Hepatocyte (in vitro differentiated cells): ENCODE data around the gene SLIT1. TPM values are rescaled to one million over a fixed set of nuclear protein-coding genes. Genes with fewer than 3 reads are reported as not detected.

ENCODE experiments used
- DNase-seq: peaks from one replicate; pipeline ENCODE4 v3.0.0-alpha.2; 2016; ENCODE audit warnings: low spot score
- H2AFZ ChIP-seq: fragments of 200-600 bp; sonication (generic); 2 replicates; pipeline ENCODE4 v1.6.0; 2016; ENCODE audit warnings: antibody characterized with exemption, mild to moderate bottlenecking
- H3K27ac ChIP-seq: fragments of 200-600 bp; sonication (generic); 2 replicates; pipeline ENCODE4 v1.5.1; 2016; ENCODE audit warnings: mild to moderate bottlenecking
- H3K27me3 ChIP-seq: fragments of 200-600 bp; sonication (generic); 2 replicates; pipeline ENCODE4 v1.6.1; 2016
- H3K36me3 ChIP-seq: fragments of 200-600 bp; sonication (generic); replicated peaks from 2 replicates; pipeline ENCODE4 v1.5.1; 2016; ENCODE audit warnings: low read depth; ENCODE audit not compliant: insufficient read depth
- H3K4me1 ChIP-seq: fragments of 200-600 bp; sonication (generic); 2 replicates; pipeline ENCODE4 v1.5.1; 2016; ENCODE audit warnings: mild to moderate bottlenecking, moderate library complexity; ENCODE audit not compliant: insufficient read depth
- H3K4me2 ChIP-seq: fragments of 200-600 bp; sonication (generic); 2 replicates; pipeline ENCODE4 v1.6.0; 2016
- H3K4me3 ChIP-seq: fragments of 200-600 bp; sonication (generic); 2 replicates; pipeline ENCODE4 v1.5.1; 2016; ENCODE audit warnings: mild to moderate bottlenecking
- H3K79me2 ChIP-seq: fragments of 200-600 bp; sonication (generic); 2 replicates; pipeline ENCODE4 v1.6.0; 2017; ENCODE audit warnings: mild to moderate bottlenecking
- H3K9me2 ChIP-seq: fragments of 200-600 bp; sonication (generic); replicated peaks from 2 replicates; pipeline ENCODE4 v1.6.0; 2017; ENCODE audit warnings: mild to moderate bottlenecking; ENCODE audit not compliant: insufficient read depth
- H3K9me3 ChIP-seq: fragments of 200-600 bp; sonication (generic); 2 replicates; pipeline ENCODE4 v1.5.1; 2016; ENCODE audit warnings: low read depth, mild to moderate bottlenecking
- H4K20me1 ChIP-seq: fragments of 200-600 bp; sonication (generic); 2 replicates; pipeline ENCODE4 v1.6.0; 2016; ENCODE audit warnings: mild to moderate bottlenecking; ENCODE audit not compliant: insufficient read depth, poor library complexity, severe bottlenecking
- CTCF ChIP-seq: fragments of 200-600 bp; sonication (generic); IDR thresholded peaks from 2 replicates; pipeline ENCODE4 v1.5.1; 2016; ENCODE audit warnings: antibody characterized with exemption, mild to moderate bottlenecking; ENCODE audit not compliant: poor library complexity
- EZH2 ChIP-seq: fragments of 200-600 bp; sonication (generic); IDR thresholded peaks from 2 replicates; pipeline ENCODE4 v1.6.1; 2016; ENCODE audit warnings: antibody characterized with exemption, mild to moderate bottlenecking, borderline replicate concordance
- EZH2phosphoT487 ChIP-seq: fragments of 200-600 bp; sonication (generic); IDR thresholded peaks from one replicate; pipeline ENCODE4 v1.6.1; 2018; ENCODE audit warnings: antibody characterized with exemption, mild to moderate bottlenecking, low read depth, moderate library complexity; ENCODE audit not compliant: unreplicated experiment, severe bottlenecking
- WGBS: methylation state at CpG from one replicate; pipeline ENCODE4 v1.1.6; 2016; ENCODE audit warnings: low lambda C conversion rate; ENCODE audit errors: missing lambda C conversion rate; 5-methylcytosine and 5-hydroxymethylcytosine counted together
- polyA plus RNA-seq: library from polyadenylated mRNA; unstranded; fragments of >200 nt; fragmentation: Nextera tagmentation; extraction: Ambion mirVana; gene quantifications from 2 replicates; pipeline ENCODE4 v1.2.1, GENCODE V29; 2016
- total RNA-seq: library from RNA; depleted of rRNA; stranded (reverse); fragments of >200 nt; gene quantifications from 2 replicates; pipeline ENCODE4 v1.2.3, GENCODE V29; 2014

The SLIT1 gene
- total and polyA plus RNA-seq, 2 experiments from 2014 or later = 0.47 to 0.65 TPM

- H3K9me2 ChIP-seq = no peaks in the 10 kb centered on the region
- no peak overlapping the region for H3K4me2 ChIP-seq
- no peak for TF ChIP-seq EZH2phosphoT487
- no peak for TF ChIP-seq CTCF
- TF ChIP-seq EZH2 = no peak
- H3K36me3 ChIP-seq = no peaks in the 10 kb centered on the region
- peaks cover 6% of the 10 kb centered on the region for H3K27me3 ChIP-seq
- H3K27ac ChIP-seq = no peak overlapping the region
- H3K79me2 ChIP-seq = no peaks in the 10 kb centered on the region
- H3K4me1 ChIP-seq = no peaks in the 10 kb centered on the region
- H3K9me3 ChIP-seq = no peaks in the 10 kb centered on the region
- 87% methylated on average over 20 of the region's 20 CpGs for WGBS
- no peak overlapping the region for H2AFZ ChIP-seq
- no peaks in the 10 kb centered on the region for H4K20me1 ChIP-seq
- DNase-seq = no peak
- no peak overlapping the region for H3K4me3 ChIP-seq
Observed at GRCh38 chr10:97119058-97119745, 66.6 kb downstream of the SLIT1 start.

- Histone ChIP-seq H4K20me1 (no peaks in the 10 kb centered on the region), H3K4me3 (no peak overlapping the region), H3K27me3 (no peaks in the 10 kb centered on the region), H3K79me2 (no peaks in the 10 kb centered on the region), H3K36me3 (no peaks in the 10 kb centered on the region), H2AFZ (no peak overlapping the region), H3K4me2 (no peak overlapping the region), H3K27ac (no peak overlapping the region), H3K9me2 (no peaks in the 10 kb centered on the region), H3K9me3 (no peaks in the 10 kb centered on the region), H3K4me1 (no peaks in the 10 kb centered on the region)
- DNase-seq = no peak
- peak; percentile 31 for TF ChIP-seq CTCF
- no peak for TF ChIP-seq EZH2
- 75% methylated on average over 3 of the region's 3 CpGs for WGBS
Observed at GRCh38 chr10:97117372-97117771, 68.4 kb downstream of the SLIT1 start.

GRCh38 chr10:97116462-97117162 is 69.1 kb downstream of the SLIT1 start:
- WGBS = 74% methylated on average over 7 of the region's 7 CpGs
- Histone ChIP-seq H3K36me3 (no peaks in the 10 kb centered on the region), H2AFZ (no peak overlapping the region), H3K9me2 (no peaks in the 10 kb centered on the region), H3K9me3 (no peaks in the 10 kb centered on the region), H4K20me1 (no peaks in the 10 kb centered on the region), H3K79me2 (no peaks in the 10 kb centered on the region), H3K4me2 (no peak overlapping the region), H3K4me3 (no peak overlapping the region), H3K27ac (no peak overlapping the region), H3K4me1 (no peaks in the 10 kb centered on the region), H3K27me3 (no peaks in the 10 kb centered on the region)
- DNase-seq = no peak
- TF ChIP-seq EZH2 (no peak), CTCF (no peak), EZH2phosphoT487 (no peak)
